GM23248 (cell line): ENCODE data around the gene LATS2. TPM values are rescaled to one million over a fixed set of nuclear protein-coding genes. Genes with fewer than 3 reads are reported as not detected.

ENCODE experiments used
- DNase-seq: peaks from one replicate; pipeline ENCODE4 v3.0.0-alpha.2; 2015
- H2AFZ ChIP-seq: fragments of 200-600 bp; sonication (generic); 2 replicates; pipeline ENCODE4 v1.6.1; 2016; ENCODE audit warnings: antibody characterized with exemption
- H3F3A ChIP-seq: fragments of 200-600 bp; sonication (generic); 2 replicates; pipeline ENCODE4 v1.6.1; 2016; ENCODE audit warnings: mild to moderate bottlenecking, antibody characterized with exemption, mixed run types; ENCODE audit not compliant: insufficient read depth
- H3K27ac ChIP-seq: fragments of 200-600 bp; sonication (generic); 2 replicates; pipeline ENCODE4 v1.5.1; 2016; ENCODE audit warnings: mild to moderate bottlenecking
- H3K27me3 ChIP-seq: fragments of 200-600 bp; sonication (generic); replicated peaks from 2 replicates; pipeline ENCODE4 v1.6.1; 2016; ENCODE audit warnings: mild to moderate bottlenecking; ENCODE audit not compliant: insufficient read depth
- H3K36me3 ChIP-seq: fragments of 200-600 bp; sonication (generic); 2 replicates; pipeline ENCODE4 v1.6.1; 2016; ENCODE audit warnings: low read depth, mild to moderate bottlenecking
- H3K4me1 ChIP-seq: fragments of 200-600 bp; sonication (generic); 2 replicates; pipeline ENCODE4 v1.6.1; 2016; ENCODE audit warnings: mild to moderate bottlenecking; ENCODE audit not compliant: insufficient read depth
- H3K4me2 ChIP-seq: fragments of 200-600 bp; sonication (generic); one replicate; pipeline ENCODE4 v1.6.1; 2016; ENCODE audit warnings: mild to moderate bottlenecking; ENCODE audit not compliant: unreplicated experiment
- H3K4me3 ChIP-seq: fragments of 200-600 bp; sonication (generic); 2 replicates; pipeline ENCODE4 v1.5.1; 2016; ENCODE audit warnings: mild to moderate bottlenecking
- H3K79me2 ChIP-seq: fragments of 200-600 bp; sonication (generic); 2 replicates; pipeline ENCODE4 v1.6.1; 2016; ENCODE audit warnings: mild to moderate bottlenecking; ENCODE audit not compliant: insufficient read depth
- H3K9ac ChIP-seq: fragments of 200-600 bp; sonication (generic); 2 replicates; pipeline ENCODE4 v1.6.1; 2016; ENCODE audit warnings: mild to moderate bottlenecking
- H3K9me2 ChIP-seq: fragments of 200-600 bp; sonication (generic); 2 replicates; pipeline ENCODE4 v1.6.1; 2016; ENCODE audit warnings: mixed run types, mild to moderate bottlenecking, moderate library complexity; ENCODE audit not compliant: insufficient read depth
- H3K9me3 ChIP-seq: fragments of 200-600 bp; sonication (generic); one replicate; pipeline ENCODE4 v1.6.1; 2017; ENCODE audit warnings: low read depth
- H4K20me1 ChIP-seq: fragments of 200-600 bp; sonication (generic); 2 replicates; pipeline ENCODE4 v1.6.0; 2016; ENCODE audit not compliant: insufficient read depth
- EZH2 ChIP-seq: fragments of 200-600 bp; sonication (generic); IDR thresholded peaks from 2 replicates; pipeline ENCODE4 v1.6.1; 2018; ENCODE audit warnings: antibody characterized with exemption, mild to moderate bottlenecking; ENCODE audit not compliant: insufficient read depth, poor library complexity, severe bottlenecking
- EZH2phosphoT487 ChIP-seq: fragments of 200-600 bp; sonication (generic); IDR thresholded peaks from 2 replicates; pipeline ENCODE4 v1.6.1; 2018; ENCODE audit warnings: antibody characterized with exemption, moderate library complexity, mild to moderate bottlenecking, low read depth; ENCODE audit not compliant: insufficient read depth
- WGBS, 2 experiments: methylation state at CpG; one replicate each; pipeline ENCODE4 v1.1.6; 2015 to 2017; ENCODE audit warnings: low lambda C conversion rate in 2 of 2, low coverage in 1 of 2; ENCODE audit errors: missing lambda C conversion rate in 2 of 2; 5-methylcytosine and 5-hydroxymethylcytosine counted together
- in situ Hi-C: fragments of 300-500 bp; cut with MboI; formaldehyde crosslinking; loops from 2 replicates; pipeline ENCODE4 v1.15.0; 2020
- polyA plus RNA-seq: library from polyadenylated mRNA; unstranded; fragments of >200 nt; fragmentation: Nextera tagmentation; extraction: Ambion mirVana; gene quantifications from 2 replicates; pipeline ENCODE4 v1.2.1, GENCODE V29; 2016
- total RNA-seq: library from RNA; depleted of rRNA; stranded (reverse); fragments of >200 nt; shearing (Covaris generic); gene quantifications from 2 replicates; pipeline ENCODE4 v1.2.3, GENCODE V29; 2014

Gene LATS2
- total and polyA plus RNA-seq, 2 experiments from 2014 or later, result 11.8 to 23.0 TPM

DNA sequence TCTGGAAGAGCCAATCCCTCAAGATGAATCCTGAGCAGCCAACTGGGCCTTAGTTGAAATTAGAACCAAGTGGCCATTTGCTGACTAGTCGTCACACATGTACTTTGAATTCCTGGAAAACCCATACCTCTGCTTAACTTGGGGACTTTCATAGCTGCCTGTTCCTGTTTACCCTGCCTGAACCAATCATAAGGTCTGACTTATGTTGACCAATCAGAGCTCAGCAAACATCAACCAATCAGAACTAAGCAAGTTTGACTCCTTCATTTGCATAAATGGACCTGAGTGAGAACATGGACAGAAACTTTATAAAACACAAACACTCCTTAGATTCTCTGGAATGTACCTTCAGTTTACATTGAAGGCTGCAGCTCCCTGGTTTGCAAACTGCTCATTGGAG is 50.8 kb downstream of the LATS2 start:
- peak; percentile 39 for DNase-seq
- peaks cover 11% of the 10 kb centered on the region; the same call in 1 of the 2 replicates for H4K20me1 ChIP-seq
- no peaks in the 10 kb centered on the region for H3K36me3 ChIP-seq
- 24 to 32% methylated on average over 1 of the region's 1 CpG for WGBS, 2 experiments
- H3K4me3 ChIP-seq, result no peak overlapping the region
- H3K79me2 ChIP-seq, result peaks cover 95% of the 10 kb centered on the region
- no peak overlapping the region for H3K9ac ChIP-seq
- TF ChIP-seq EZH2 (no peak), EZH2phosphoT487 (no peak)
- peaks cover 68% of the 10 kb centered on the region for H3F3A ChIP-seq
- in situ Hi-C loops, result no loop called here
- no peaks in the 10 kb centered on the region for H3K9me3 ChIP-seq
- H2AFZ ChIP-seq, result no peak overlapping the region
- H3K9me2 ChIP-seq, result no peaks in the 10 kb centered on the region
- H3K4me1 ChIP-seq, result peaks cover 58% of the 10 kb centered on the region
- H3K27ac ChIP-seq, result no peak overlapping the region; the same call in 1 of the 2 replicates
- H3K27me3 ChIP-seq, result no peaks in the 10 kb centered on the region
- H3K4me2 ChIP-seq, result no peak overlapping the region

DNA sequence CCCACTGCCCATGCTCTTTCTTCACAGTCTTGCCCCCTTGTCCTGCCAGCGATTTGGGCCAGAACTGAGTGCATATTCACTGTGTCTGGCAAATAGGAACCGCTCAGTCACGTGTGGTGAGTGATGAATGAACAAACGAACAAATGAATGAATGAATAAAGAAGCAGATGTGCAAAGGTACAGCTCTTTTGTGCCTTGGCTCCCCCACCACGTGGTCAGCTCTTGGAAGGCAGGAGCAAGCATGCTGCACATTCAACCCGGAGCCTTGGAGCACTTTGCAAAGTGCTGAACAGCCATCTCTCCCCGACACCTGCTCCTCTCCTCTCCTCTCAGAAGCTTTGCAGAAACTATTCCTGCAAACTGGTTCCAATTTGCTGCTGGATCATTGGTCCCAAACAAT is 52.4 kb downstream of the LATS2 start:
- 85 to 92% methylated on average over 7 of the region's 7 CpGs for WGBS, 2 experiments
- Histone ChIP-seq H3K4me2 (no peak overlapping the region), H3F3A (peaks cover 52% of the 10 kb centered on the region), H3K9me2 (no peaks in the 10 kb centered on the region), H2AFZ (no peak overlapping the region), H3K27me3 (no peaks in the 10 kb centered on the region), H3K36me3 (no peaks in the 10 kb centered on the region), H3K27ac (no peak overlapping the region), H3K9me3 (no peaks in the 10 kb centered on the region), H3K4me1 (peaks cover 42% of the 10 kb centered on the region), H3K79me2 (peaks cover 98% of the 10 kb centered on the region), H3K9ac (no peak overlapping the region), H3K4me3 (no peak overlapping the region), H4K20me1 (peaks cover 11% of the 10 kb centered on the region; the same call in 1 of the 2 replicates)
- no peak for TF ChIP-seq EZH2phosphoT487
- no peak for TF ChIP-seq EZH2
- no peak for DNase-seq
- in situ Hi-C loops, result no loop called here

DNA sequence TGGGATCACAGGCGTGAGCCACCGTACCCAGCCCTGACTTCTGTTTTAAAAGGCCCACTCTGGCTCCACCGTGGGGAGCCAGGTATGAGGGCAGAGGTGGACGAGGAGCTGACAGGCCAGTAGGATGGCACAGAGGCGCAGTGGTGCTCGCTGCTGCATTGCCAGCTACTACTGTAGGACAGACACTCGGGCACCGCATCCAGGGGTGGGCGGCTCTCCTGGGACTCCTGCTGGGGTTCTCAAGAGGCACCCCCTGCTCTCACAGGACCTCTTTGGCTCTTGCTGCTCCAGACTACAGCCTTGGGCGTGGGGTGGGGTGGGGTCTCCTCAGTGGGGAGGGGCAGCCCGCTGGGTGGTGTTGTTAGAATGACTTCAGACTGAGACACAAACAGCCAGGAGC is 53.4 kb downstream of the LATS2 start:
- Histone ChIP-seq H4K20me1 (peaks cover 11% of the 10 kb centered on the region; the same call in 1 of the 2 replicates), H2AFZ (no peak overlapping the region), H3K36me3 (no peaks in the 10 kb centered on the region), H3K4me1 (peaks cover 32% of the 10 kb centered on the region), H3K4me3 (no peak overlapping the region), H3K27me3 (no peaks in the 10 kb centered on the region), H3F3A (peaks cover 42% of the 10 kb centered on the region), H3K27ac (no peak overlapping the region), H3K9ac (no peak overlapping the region), H3K9me3 (no peaks in the 10 kb centered on the region), H3K9me2 (no peaks in the 10 kb centered on the region), H3K4me2 (no peak overlapping the region), H3K79me2 (peaks cover 98% of the 10 kb centered on the region)
- in situ Hi-C loops, result no loop called here
- no peak for DNase-seq
- TF ChIP-seq EZH2, result no peak
- WGBS, 2 experiments, result 98 to 99% methylated on average over 11 of the region's 11 CpGs

DNA sequence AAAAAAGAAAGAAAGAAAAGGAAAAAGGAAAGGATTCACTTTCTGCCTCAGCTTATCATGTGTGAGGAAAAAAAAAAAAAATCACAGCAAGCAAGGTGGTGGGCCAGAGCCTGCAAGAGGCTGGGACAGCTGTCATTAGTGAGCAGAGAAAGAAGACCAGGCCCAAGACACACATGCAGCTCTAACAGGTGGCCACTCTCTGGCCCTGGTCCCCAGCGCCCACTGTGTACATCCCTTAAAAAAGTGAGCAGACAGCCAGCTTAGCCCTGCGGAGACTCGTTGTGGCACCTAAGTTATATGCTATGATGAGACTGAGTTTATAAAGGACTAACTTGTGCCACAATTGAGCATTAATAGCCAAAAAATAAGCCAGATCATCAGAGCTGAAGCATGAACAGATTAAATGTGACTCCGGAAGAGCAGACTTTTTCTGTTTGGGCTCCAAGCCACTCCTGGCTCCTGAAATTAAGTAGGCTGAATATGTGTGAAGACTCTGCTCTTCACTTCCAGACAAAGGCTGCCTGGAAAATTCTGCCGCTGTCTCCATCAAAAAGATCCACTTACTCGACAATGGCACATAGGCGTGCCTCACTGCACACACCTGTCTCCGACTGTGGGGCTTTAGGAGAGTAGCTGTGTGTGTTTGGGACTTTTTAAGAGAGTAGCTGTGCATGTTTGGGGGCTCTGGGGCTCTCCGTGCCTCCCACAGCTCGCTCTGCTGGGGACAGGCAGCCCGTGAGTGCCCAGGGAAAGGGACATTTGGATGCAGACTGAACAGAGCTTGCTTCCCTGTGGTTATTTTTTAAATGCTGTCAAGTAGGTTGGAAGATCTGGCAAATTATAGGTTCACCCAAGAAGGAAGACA is 55.0 kb downstream of the LATS2 start:
- H3K4me3 ChIP-seq, result no peak overlapping the region
- H4K20me1 ChIP-seq, result peaks cover 11% of the 10 kb centered on the region; the same call in 1 of the 2 replicates
- no peak overlapping the region for H3K4me2 ChIP-seq
- in situ Hi-C loops, result no loop called here
- H3K4me1 ChIP-seq, result peaks cover 16% of the 10 kb centered on the region
- no peaks in the 10 kb centered on the region for H3K9me3 ChIP-seq
- no peak for DNase-seq
- no peak overlapping the region for H3K27ac ChIP-seq
- 63 to 69% methylated on average over 11 of the region's 11 CpGs for WGBS, 2 experiments
- H2AFZ ChIP-seq, result no peak overlapping the region
- peaks cover 26% of the 10 kb centered on the region for H3F3A ChIP-seq
- no peak for TF ChIP-seq EZH2
- TF ChIP-seq EZH2phosphoT487, result no peak
- peaks cover 96% of the 10 kb centered on the region for H3K79me2 ChIP-seq
- H3K9ac ChIP-seq, result no peak overlapping the region
- no peaks in the 10 kb centered on the region for H3K27me3 ChIP-seq
- no peaks in the 10 kb centered on the region for H3K9me2 ChIP-seq
- H3K36me3 ChIP-seq, result 0 out of 2 replicates have a peak, but pooled peaks cover 1% of the 10 kb centered on the region
